HG02973 (cell line): ENCODE measurements around the gene NPAS3.

Source experiments
- ATAC-seq: cut with Tn5 transposase; IDR thresholded peaks from one replicate; pipeline ENCODE4 v1.9.1; 2021; ENCODE audit warnings: moderate library complexity; ENCODE audit not compliant: unreplicated experiment

The NPAS3 gene

GRCh38 chr14:33568935-33569579, 630.4 kb downstream of the NPAS3 start:
- no peak for ATAC-seq

GRCh38 chr14:33569821-33570687, 631.4 kb downstream of the NPAS3 start:
- ATAC-seq, result no peak

- ATAC-seq, result no peak
These were observed 632.1 kb downstream of the NPAS3 start for GRCh38 chr14:33570694-33571310.

- ATAC-seq, result no peak
These were observed 634.7 kb downstream of the NPAS3 start for GRCh38 chr14:33573301-33573880.

GRCh38 chr14:33576014-33576413, 637.3 kb downstream of the NPAS3 start:
- no peak for ATAC-seq

- ATAC-seq, result no peak
These were observed 640.0 kb downstream of the NPAS3 start for GRCh38 chr14:33578461-33579216.

- no peak for ATAC-seq
These were observed 641.6 kb downstream of the NPAS3 start for GRCh38 chr14:33580231-33580749.

GRCh38 chr14:33580841-33581240, 642.2 kb downstream of the NPAS3 start:
- no peak for ATAC-seq

GRCh38 chr14:33584697-33585096, 646.0 kb downstream of the NPAS3 start:
- no peak for ATAC-seq

- ATAC-seq, result no peak
These were observed 648.1 kb downstream of the NPAS3 start for GRCh38 chr14:33586806-33587205.

- ATAC-seq, result no peak
These were observed 649.1 kb downstream of the NPAS3 start for GRCh38 chr14:33587791-33588190.

GRCh38 chr14:33588771-33589170, 650.1 kb downstream of the NPAS3 start:
- no peak for ATAC-seq

GRCh38 chr14:33589334-33589733, 650.7 kb downstream of the NPAS3 start:
- ATAC-seq, result no peak

- no peak for ATAC-seq
These were observed 652.4 kb downstream of the NPAS3 start for GRCh38 chr14:33590891-33591630.

- no peak for ATAC-seq
These were observed 653.6 kb downstream of the NPAS3 start for GRCh38 chr14:33592297-33592696.

- ATAC-seq, result no peak
These were observed 657.8 kb downstream of the NPAS3 start for GRCh38 chr14:33596211-33597080.

GRCh38 chr14:33598582-33598981, 659.9 kb downstream of the NPAS3 start:
- no peak for ATAC-seq

GRCh38 chr14:33602396-33602795, 663.7 kb downstream of the NPAS3 start:
- no peak for ATAC-seq

- no peak for ATAC-seq
These were observed 667.9 kb downstream of the NPAS3 start for GRCh38 chr14:33606591-33606990.
